GM12892 (cell line): ENCODE results near the gene LRMDA.

ENCODE experiments used
- POLR2A ChIP-seq: IDR thresholded peaks from 2 replicates; pipeline ENCODE4 v1.6.1; 2011; ENCODE audit warnings: low read depth, low read length, control low read depth
- TAF1 ChIP-seq: IDR thresholded peaks from 2 replicates; pipeline ENCODE4 v1.6.1; 2011; ENCODE audit warnings: low read depth, mild to moderate bottlenecking, control low read depth, low read length, borderline replicate concordance

GRCh38 chr10:76558586-76558985 lies 1127.2 kb downstream of the LRMDA start:
- TF ChIP-seq POLR2A (no peak), TAF1 (no peak)
